OCI-LY7 (cell line): ENCODE results near the gene ATE1. TPM values are rescaled to one million over a fixed set of nuclear protein-coding genes. Genes with fewer than 3 reads are reported as not detected.

Source experiments
- BruUV-seq: library from RNA; stranded (reverse); fragments of 400-500 nt; replicated peaks from 2 replicates; lab custom pipeline; 2021; lab: Mats Ljungman, UMichigan
- CTCF ChIA-PET: fragments of 300-600 bp; sonication (Branson Sonifier 250); formaldehyde crosslinking; loops from one replicate; lab custom pipeline; 2022; ENCODE audit warnings: antibody characterized with exemption; ENCODE audit not compliant: unreplicated experiment; lab: Charles Lee
- POLR2A ChIA-PET: fragments of 300-600 bp; sonication (Branson Sonifier 250); formaldehyde crosslinking; loops from one replicate; lab custom pipeline; 2022; ENCODE audit warnings: antibody characterized with exemption; lab: Charles Lee
- DNase-seq: peaks from one replicate; pipeline ENCODE4 v3.0.0-alpha.2; 2015; ENCODE audit warnings: low spot score
- H2AFZ ChIP-seq: fragments of 200-600 bp; sonication (generic), shearing (Covaris generic); 2 replicates; pipeline ENCODE4 v1.6.1; 2014; ENCODE audit warnings: mild to moderate bottlenecking, antibody characterized with exemption, low read length, moderate library complexity
- H3K27ac ChIP-seq: fragments of 200-600 bp; sonication (generic); 2 replicates; pipeline ENCODE4 v1.5.1; 2014; ENCODE audit warnings: mixed run types, low read depth, mild to moderate bottlenecking, moderate library complexity, low read length, inconsistent platforms; ENCODE audit not compliant: poor library complexity, severe bottlenecking
- H3K36me3 ChIP-seq: fragments of 200-600 bp; sonication (generic); 2 replicates; pipeline ENCODE4 v1.6.1; 2014; ENCODE audit warnings: mild to moderate bottlenecking, antibody characterized with exemption, low read length, moderate library complexity, mixed read lengths; ENCODE audit not compliant: insufficient read depth
- H3K4me1 ChIP-seq: fragments of 200-600 bp; sonication (generic); 2 replicates; pipeline ENCODE4 v1.5.1; 2014; ENCODE audit warnings: mild to moderate bottlenecking, low read length; ENCODE audit not compliant: insufficient read depth, poor library complexity, severe bottlenecking
- H3K4me2 ChIP-seq: fragments of 200-600 bp; sonication (generic); 2 replicates; pipeline ENCODE4 v1.6.1; 2014; ENCODE audit warnings: mild to moderate bottlenecking, low read length
- H3K4me3 ChIP-seq: fragments of 200-600 bp; sonication (generic); 2 replicates; pipeline ENCODE4 v1.5.1; 2014; ENCODE audit warnings: mild to moderate bottlenecking, low read depth, low read length; ENCODE audit not compliant: poor library complexity, severe bottlenecking
- H3K79me2 ChIP-seq: fragments of 200-600 bp; sonication (generic); 2 replicates; pipeline ENCODE4 v1.6.1; 2016; ENCODE audit warnings: low read depth, mild to moderate bottlenecking, low read length, moderate library complexity, mixed read lengths; ENCODE audit not compliant: insufficient read depth
- H3K9me2 ChIP-seq: fragments of 200-600 bp; sonication (generic); 2 replicates; pipeline ENCODE4 v1.6.1; 2016; ENCODE audit warnings: mild to moderate bottlenecking, low read length, mixed read lengths; ENCODE audit not compliant: insufficient read depth
- H3K9me3 ChIP-seq: fragments of 200-600 bp; sonication (generic); 2 replicates; pipeline ENCODE4 v1.6.1; 2014; ENCODE audit warnings: mild to moderate bottlenecking, mixed run types, low read length, mixed read lengths
- H4K20me1 ChIP-seq: fragments of 200-600 bp; sonication (generic); 2 replicates; pipeline ENCODE4 v1.6.1; 2014; ENCODE audit warnings: mild to moderate bottlenecking, antibody characterized with exemption, low read length, moderate library complexity, mixed read lengths; ENCODE audit not compliant: insufficient read depth
- CTCF ChIP-seq: fragments of 200-600 bp; sonication (generic); conservative IDR thresholded peaks from 2 replicates; pipeline ENCODE4 v1.5.1; 2014; ENCODE audit warnings: mild to moderate bottlenecking, antibody characterized with exemption, low read length, moderate library complexity, mixed read lengths
- EZH2phosphoT487 ChIP-seq: fragments of 200-600 bp; sonication (generic); IDR thresholded peaks from 2 replicates; pipeline ENCODE4 v1.6.1; 2018; ENCODE audit warnings: low read depth, borderline replicate concordance, mild to moderate bottlenecking, mixed run types, antibody characterized with exemption, low read length, moderate library complexity, mixed read lengths
- intact Hi-C: fragments of 100-400 bp; cut with micrococcal nuclease; formaldehyde crosslinking; loops from one replicate; pipeline ENCODE4 v1.10.0; 2022; ENCODE audit not compliant: unreplicated experiment
- total RNA-seq, 2 experiments: library from RNA; depleted of rRNA in 1 of 2; stranded (reverse); fragments of >200 nt in 1 of 2; shearing (Covaris generic) in 1 of 2; gene quantifications; 2 replicates each; pipeline ENCODE4 v1.2.3, GENCODE V29; 2014 to 2022

ATE1 gene
- total RNA-seq, 2 experiments from 2014 or later = 14.8 to 44.7 TPM

- TF ChIP-seq CTCF = no peak
- no peak for TF ChIP-seq EZH2phosphoT487
- H3K36me3 ChIP-seq = no peaks in the 10 kb centered on the region
- peaks cover 3% of the 10 kb centered on the region; the same call in 1 of the 2 replicates for H3K9me2 ChIP-seq
- no peak overlapping the region for H3K4me3 ChIP-seq
- no peaks in the 10 kb centered on the region for H4K20me1 ChIP-seq
- POLR2A ChIA-PET = interaction anchor here (0.5 kb wide), 1 partner anchor 278 kb away, joined by 3 read pairs; no protein-coding TSS in a partner anchor
- intact Hi-C loops = no loop called here
- no peaks in the 10 kb centered on the region for H3K4me1 ChIP-seq
- no peak overlapping the region for H2AFZ ChIP-seq
- BruUV-seq = no TSS peak
- CTCF ChIA-PET = no interaction called here
- H3K79me2 ChIP-seq = no peaks in the 10 kb centered on the region
- no peak overlapping the region for H3K27ac ChIP-seq
- DNase-seq = no peak
- no peak overlapping the region for H3K4me2 ChIP-seq
- H3K9me3 ChIP-seq = peaks cover 3% of the 10 kb centered on the region; the same call in 1 of the 2 replicates
These were observed 176.6 kb downstream of the ATE1 start for GRCh38 chr10:121751191-121751760.

- Histone ChIP-seq H3K36me3 (no peaks in the 10 kb centered on the region), H3K9me3 (no peaks in the 10 kb centered on the region), H3K9me2 (no peaks in the 10 kb centered on the region), H3K4me1 (no peaks in the 10 kb centered on the region), H3K27ac (no peak overlapping the region), H3K79me2 (no peaks in the 10 kb centered on the region), H4K20me1 (no peaks in the 10 kb centered on the region), H2AFZ (no peak overlapping the region), H3K4me2 (no peak overlapping the region), H3K4me3 (no peak overlapping the region)
- TF ChIP-seq EZH2phosphoT487 = no peak
- TF ChIP-seq CTCF = no peak
- ChIA-PET CTCF (no interaction called here), POLR2A (interaction anchor here (0.6 kb wide), 2 partner anchors 39 to 1344 kb away, joined by 3 read pairs; no protein-coding TSS in a partner anchor)
- intact Hi-C loops = no loop called here
- BruUV-seq = no TSS peak
- no peak for DNase-seq
These were observed 180.6 kb downstream of the ATE1 start for GRCh38 chr10:121747163-121747775.
